Spleen (tissue), 7 donors: ENCODE results near the gene FAN1.

Experiments used
- CTCF ChIP-seq, 11 experiments: fragments of 200-600 bp in 7 of 11; fragments of 450-650 bp in 4 of 11; sonication (generic) in 4 of 11; IDR thresholded peaks in 8 of 11; conservative IDR thresholded peaks in 3 of 11; 1 replicate in 7 of 11; 2 replicates in 4 of 11; pipeline versions ENCODE4 v1.4.0 to v1.8.0; 2016 to 2021; ENCODE audit warnings: antibody characterized with exemption in 11 of 11, inconsistent platforms in 4 of 11, mild to moderate bottlenecking in 1 of 11
- POLR2A ChIP-seq, 3 donors: fragments of 450-650 bp; IDR thresholded peaks; one replicate each; pipeline ENCODE4 v1.5.1; 2017; ENCODE audit warnings: antibody characterized with exemption in 3 of 3, mild to moderate bottlenecking in 1 of 3
- donor health status: DM: no; HTN: no; CAD: no; lungs with moderate emphysema.
- donor health status: DM: no; HTN: no; CAD: no.
- donor health status: DM: no; HTN: no; CAD: no.

GRCh38 chr15:30939161-30939560 lies 35.4 kb downstream of the FAN1 start:
- TF ChIP-seq CTCF (IDR thresholded peaks at IDR 0.05 in 8 of 11, conservative IDR thresholded peaks at IDR 0.05 in 3 of 11) (no peak), POLR2A (IDR thresholded peaks at IDR 0.05) (no peak)
